ENCODE measurements around the gene TSPYL2.

TSPYL2 gene

DNA sequence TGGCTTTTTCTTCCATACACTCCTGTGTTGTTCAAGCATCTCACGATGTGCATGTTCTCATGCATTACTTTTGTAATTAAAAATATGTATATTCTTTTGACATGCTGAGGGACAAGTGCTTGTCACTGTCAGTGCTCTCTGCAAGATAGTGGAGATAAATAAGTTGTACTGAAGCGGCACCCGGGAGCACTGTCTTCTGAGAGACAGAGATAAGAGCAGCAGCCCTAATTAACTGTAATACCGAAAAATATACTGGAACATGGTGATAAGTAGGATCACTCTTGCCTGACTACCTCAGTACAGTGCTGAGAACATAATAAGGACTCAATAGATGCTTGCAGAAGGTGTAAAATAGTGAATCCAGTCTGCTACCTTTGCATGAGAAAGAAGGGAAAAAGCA lies 42.9 kb upstream of the TSPYL2 start (continued):
- no peak for TF ChIP-seq TOX (CRISPR knock-in tag; IDR thresholded peaks at IDR 0.05; ENCODE audit: borderline replicate concordance)
- TF ChIP-seq CSDC2 (CRISPR knock-in tag; IDR thresholded peaks at IDR 0.05), result no peak
- TF ChIP-seq ZFP3 (CRISPR knock-in tag; IDR thresholded peaks at IDR 0.05), result no peak
- TF ChIP-seq OSR1 (CRISPR knock-in tag; IDR thresholded peaks at IDR 0.05), result no peak
- TF ChIP-seq RARB (CRISPR knock-in tag; IDR thresholded peaks at IDR 0.05), result no peak
- TF ChIP-seq PPARA (CRISPR knock-in tag; IDR thresholded peaks at IDR 0.05; ENCODE audit: borderline replicate concordance), result no peak
- no peak for TF ChIP-seq TCF4 (CRISPR knock-in tag; IDR thresholded peaks at IDR 0.05; ENCODE audit: borderline replicate concordance)
- TF ChIP-seq ZFP30 (CRISPR knock-in tag; IDR thresholded peaks at IDR 0.05), result no peak
- TF ChIP-seq, protein P1, sequence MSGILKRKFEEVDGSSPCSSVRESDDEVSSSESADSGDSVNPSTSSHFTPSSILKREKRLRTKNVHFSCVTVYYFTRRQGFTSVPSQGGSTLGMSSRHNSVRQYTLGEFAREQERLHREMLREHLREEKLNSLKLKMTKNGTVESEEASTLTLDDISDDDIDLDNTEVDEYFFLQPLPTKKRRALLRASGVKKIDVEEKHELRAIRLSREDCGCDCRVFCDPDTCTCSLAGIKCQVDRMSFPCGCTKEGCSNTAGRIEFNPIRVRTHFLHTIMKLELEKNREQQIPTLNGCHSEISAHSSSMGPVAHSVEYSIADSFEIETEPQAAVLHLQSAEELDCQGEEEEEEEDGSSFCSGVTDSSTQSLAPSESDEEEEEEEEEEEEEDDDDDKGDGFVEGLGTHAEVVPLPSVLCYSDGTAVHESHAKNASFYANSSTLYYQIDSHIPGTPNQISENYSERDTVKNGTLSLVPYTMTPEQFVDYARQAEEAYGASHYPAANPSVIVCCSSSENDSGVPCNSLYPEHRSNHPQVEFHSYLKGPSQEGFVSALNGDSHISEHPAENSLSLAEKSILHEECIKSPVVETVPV (CRISPR knock-in tag; IDR thresholded peaks at IDR 0.05), result no peak
- TF ChIP-seq ARNTL (CRISPR knock-in tag; IDR thresholded peaks at IDR 0.05; ENCODE audit: borderline replicate concordance, low read depth), result no peak
- TF ChIP-seq GLIS3 (CRISPR knock-in tag; IDR thresholded peaks at IDR 0.05), result no peak
- TF ChIP-seq SNAI2 (CRISPR knock-in tag; IDR thresholded peaks at IDR 0.05), result no peak
- TF ChIP-seq ISL1 (CRISPR knock-in tag; IDR thresholded peaks at IDR 0.05), result no peak

DNA sequence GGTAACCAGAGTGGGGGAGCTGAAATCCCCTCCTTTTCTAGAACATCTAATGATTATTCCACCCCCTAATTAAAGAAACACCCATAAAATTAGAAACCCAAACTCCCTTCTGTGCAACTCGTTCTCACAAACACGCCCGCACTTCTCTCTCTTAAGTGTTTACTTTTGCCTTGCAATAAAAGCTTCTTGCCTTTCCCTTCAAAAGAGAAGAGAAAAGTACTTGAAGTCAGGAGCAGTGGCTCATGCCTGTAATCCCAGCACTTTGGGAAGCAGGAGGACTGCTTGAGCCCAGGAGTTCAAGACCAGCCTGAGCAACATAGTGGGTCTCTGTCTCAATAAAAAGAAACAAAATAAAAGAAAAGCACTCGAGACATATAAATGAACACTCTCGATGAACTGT lies 37.2 kb upstream of the TSPYL2 start:
- no peak for TF ChIP-seq CSDC2 (CRISPR knock-in tag; IDR thresholded peaks at IDR 0.05)
- TF ChIP-seq ARNTL (CRISPR knock-in tag; IDR thresholded peaks at IDR 0.05; ENCODE audit: borderline replicate concordance, low read depth), result no peak
- no peak for TF ChIP-seq ZFP3 (CRISPR knock-in tag; IDR thresholded peaks at IDR 0.05)
- no peak for TF ChIP-seq ZNF70 (CRISPR knock-in tag; IDR thresholded peaks at IDR 0.05)
- TF ChIP-seq ISL1 (CRISPR knock-in tag; IDR thresholded peaks at IDR 0.05), result no peak
- no peak for TF ChIP-seq ZNF565 (CRISPR knock-in tag; conservative IDR thresholded peaks at IDR 0.05; ENCODE audit: low read depth)
- TF ChIP-seq PPARA (CRISPR knock-in tag; IDR thresholded peaks at IDR 0.05; ENCODE audit: borderline replicate concordance), result no peak
- no peak for TF ChIP-seq OSR1 (CRISPR knock-in tag; IDR thresholded peaks at IDR 0.05)
- no peak for TF ChIP-seq RARB (CRISPR knock-in tag; IDR thresholded peaks at IDR 0.05)
- TF ChIP-seq, protein P2, sequence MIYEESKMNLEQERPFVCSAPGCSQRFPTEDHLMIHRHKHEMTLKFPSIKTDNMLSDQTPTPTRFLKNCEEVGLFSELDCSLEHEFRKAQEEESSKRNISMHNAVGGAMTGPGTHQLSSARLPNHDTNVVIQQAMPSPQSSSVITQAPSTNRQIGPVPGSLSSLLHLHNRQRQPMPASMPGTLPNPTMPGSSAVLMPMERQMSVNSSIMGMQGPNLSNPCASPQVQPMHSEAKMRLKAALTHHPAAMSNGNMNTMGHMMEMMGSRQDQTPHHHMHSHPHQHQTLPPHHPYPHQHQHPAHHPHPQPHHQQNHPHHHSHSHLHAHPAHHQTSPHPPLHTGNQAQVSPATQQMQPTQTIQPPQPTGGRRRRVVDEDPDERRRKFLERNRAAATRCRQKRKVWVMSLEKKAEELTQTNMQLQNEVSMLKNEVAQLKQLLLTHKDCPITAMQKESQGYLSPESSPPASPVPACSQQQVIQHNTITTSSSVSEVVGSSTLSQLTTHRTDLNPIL (CRISPR knock-in tag; IDR thresholded peaks at IDR 0.05; ENCODE audit: low read depth), result no peak
- TF ChIP-seq GLIS3 (CRISPR knock-in tag; IDR thresholded peaks at IDR 0.05), result no peak
- no peak for TF ChIP-seq ZNF8 (CRISPR knock-in tag; IDR thresholded peaks at IDR 0.05)
- TF ChIP-seq SNAI2 (CRISPR knock-in tag; IDR thresholded peaks at IDR 0.05), result no peak
- no peak for TF ChIP-seq TOX (CRISPR knock-in tag; IDR thresholded peaks at IDR 0.05; ENCODE audit: borderline replicate concordance)
- TF ChIP-seq, protein P1 (CRISPR knock-in tag; IDR thresholded peaks at IDR 0.05), result no peak
- TF ChIP-seq, protein P3, sequence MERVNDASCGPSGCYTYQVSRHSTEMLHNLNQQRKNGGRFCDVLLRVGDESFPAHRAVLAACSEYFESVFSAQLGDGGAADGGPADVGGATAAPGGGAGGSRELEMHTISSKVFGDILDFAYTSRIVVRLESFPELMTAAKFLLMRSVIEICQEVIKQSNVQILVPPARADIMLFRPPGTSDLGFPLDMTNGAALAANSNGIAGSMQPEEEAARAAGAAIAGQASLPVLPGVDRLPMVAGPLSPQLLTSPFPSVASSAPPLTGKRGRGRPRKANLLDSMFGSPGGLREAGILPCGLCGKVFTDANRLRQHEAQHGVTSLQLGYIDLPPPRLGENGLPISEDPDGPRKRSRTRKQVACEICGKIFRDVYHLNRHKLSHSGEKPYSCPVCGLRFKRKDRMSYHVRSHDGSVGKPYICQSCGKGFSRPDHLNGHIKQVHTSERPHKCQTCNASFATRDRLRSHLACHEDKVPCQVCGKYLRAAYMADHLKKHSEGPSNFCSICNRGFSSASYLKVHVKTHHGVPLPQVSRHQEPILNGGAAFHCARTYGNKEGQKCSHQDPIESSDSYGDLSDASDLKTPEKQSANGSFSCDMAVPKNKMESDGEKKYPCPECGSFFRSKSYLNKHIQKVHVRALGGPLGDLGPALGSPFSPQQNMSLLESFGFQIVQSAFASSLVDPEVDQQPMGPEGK (CRISPR knock-in tag; IDR thresholded peaks at IDR 0.05; ENCODE audit: borderline replicate concordance), result no peak
- TF ChIP-seq, protein P4, sequence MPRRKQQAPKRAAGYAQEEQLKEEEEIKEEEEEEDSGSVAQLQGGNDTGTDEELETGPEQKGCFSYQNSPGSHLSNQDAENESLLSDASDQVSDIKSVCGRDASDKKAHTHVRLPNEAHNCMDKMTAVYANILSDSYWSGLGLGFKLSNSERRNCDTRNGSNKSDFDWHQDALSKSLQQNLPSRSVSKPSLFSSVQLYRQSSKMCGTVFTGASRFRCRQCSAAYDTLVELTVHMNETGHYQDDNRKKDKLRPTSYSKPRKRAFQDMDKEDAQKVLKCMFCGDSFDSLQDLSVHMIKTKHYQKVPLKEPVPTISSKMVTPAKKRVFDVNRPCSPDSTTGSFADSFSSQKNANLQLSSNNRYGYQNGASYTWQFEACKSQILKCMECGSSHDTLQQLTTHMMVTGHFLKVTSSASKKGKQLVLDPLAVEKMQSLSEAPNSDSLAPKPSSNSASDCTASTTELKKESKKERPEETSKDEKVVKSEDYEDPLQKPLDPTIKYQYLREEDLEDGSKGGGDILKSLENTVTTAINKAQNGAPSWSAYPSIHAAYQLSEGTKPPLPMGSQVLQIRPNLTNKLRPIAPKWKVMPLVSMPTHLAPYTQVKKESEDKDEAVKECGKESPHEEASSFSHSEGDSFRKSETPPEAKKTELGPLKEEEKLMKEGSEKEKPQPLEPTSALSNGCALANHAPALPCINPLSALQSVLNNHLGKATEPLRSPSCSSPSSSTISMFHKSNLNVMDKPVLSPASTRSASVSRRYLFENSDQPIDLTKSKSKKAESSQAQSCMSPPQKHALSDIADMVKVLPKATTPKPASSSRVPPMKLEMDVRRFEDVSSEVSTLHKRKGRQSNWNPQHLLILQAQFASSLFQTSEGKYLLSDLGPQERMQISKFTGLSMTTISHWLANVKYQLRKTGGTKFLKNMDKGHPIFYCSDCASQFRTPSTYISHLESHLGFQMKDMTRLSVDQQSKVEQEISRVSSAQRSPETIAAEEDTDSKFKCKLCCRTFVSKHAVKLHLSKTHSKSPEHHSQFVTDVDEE (CRISPR knock-in tag; IDR thresholded peaks at IDR 0.05), result no peak
- TF ChIP-seq, protein P5, sequence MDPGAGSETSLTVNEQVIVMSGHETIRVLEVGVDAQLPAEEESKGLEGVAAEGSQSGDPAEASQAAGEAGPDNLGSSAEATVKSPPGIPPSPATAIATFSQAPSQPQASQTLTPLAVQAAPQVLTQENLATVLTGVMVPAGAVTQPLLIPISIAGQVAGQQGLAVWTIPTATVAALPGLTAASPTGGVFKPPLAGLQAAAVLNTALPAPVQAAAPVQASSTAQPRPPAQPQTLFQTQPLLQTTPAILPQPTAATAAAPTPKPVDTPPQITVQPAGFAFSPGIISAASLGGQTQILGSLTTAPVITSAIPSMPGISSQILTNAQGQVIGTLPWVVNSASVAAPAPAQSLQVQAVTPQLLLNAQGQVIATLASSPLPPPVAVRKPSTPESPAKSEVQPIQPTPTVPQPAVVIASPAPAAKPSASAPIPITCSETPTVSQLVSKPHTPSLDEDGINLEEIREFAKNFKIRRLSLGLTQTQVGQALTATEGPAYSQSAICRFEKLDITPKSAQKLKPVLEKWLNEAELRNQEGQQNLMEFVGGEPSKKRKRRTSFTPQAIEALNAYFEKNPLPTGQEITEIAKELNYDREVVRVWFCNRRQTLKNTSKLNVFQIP (CRISPR knock-in tag; IDR thresholded peaks at IDR 0.05; ENCODE audit: borderline replicate concordance, low read depth), result no peak
- TF ChIP-seq TCF4 (CRISPR knock-in tag; IDR thresholded peaks at IDR 0.05; ENCODE audit: borderline replicate concordance), result no peak

More for the DNA sequence above, 37.2 kb upstream of the TSPYL2 start:
- ATAC-seq, result no peak

Measured in SK-N-SH treated with all-trans-retinoic acid at 6 μM for 48 hours (cell line).